SK-N-SH (cell line): Measurements from ENCODE around the gene NOA1. TPM values are rescaled to one million over a fixed set of nuclear protein-coding genes. Genes with fewer than 3 reads are reported as not detected.

Experiments
- CTCF ChIA-PET: fragments of 300-600, 350-600 bp; formaldehyde crosslinking; extraction: SDS; loops from one replicate; lab custom pipeline; 2021; lab: Yijun Ruan, JAX
- POLR2A ChIA-PET: fragments of 350-600 bp; sonication (Branson Sonifier 250); formaldehyde crosslinking; extraction: SDS; loops from one replicate; lab custom pipeline; 2020; ENCODE audit warnings: antibody characterized with exemption, inconsistent platforms; lab: Yijun Ruan, JAX
- DNase-seq: peaks from one replicate; pipeline ENCODE4 v3.0.0; 2012
- H2AFZ ChIP-seq: fragments of 200-600 bp; sonication (generic); 2 replicates; pipeline ENCODE4 v1.8.1; 2016; ENCODE audit warnings: antibody characterized with exemption, mild to moderate bottlenecking, low read depth
- H3F3A ChIP-seq: fragments of 200-600 bp; sonication (generic); replicated peaks from 2 replicates; pipeline ENCODE3; 2016; ENCODE audit warnings: antibody characterized with exemption, mild to moderate bottlenecking; ENCODE audit not compliant: insufficient read depth
- H3K27ac ChIP-seq, 2 experiments: fragments of 200-500 bp in 1 of 2; fragments of 200-600 bp in 1 of 2; sonication (Bioruptor generic) in 1 of 2; sonication (generic), shearing (Covaris generic) in 1 of 2; 2 replicates each; pipeline versions ENCODE4 v1.5.1 to v1.6.1; 2014 to 2016; ENCODE audit warnings: low read depth in 2 of 2, inconsistent platforms in 1 of 2, low read length in 1 of 2, mild to moderate bottlenecking in 1 of 2, mixed read lengths in 1 of 2
- H3K27me3 ChIP-seq: fragments of 200-600 bp; sonication (generic), shearing (Covaris generic); 2 replicates; pipeline ENCODE4 v1.6.1; 2016; ENCODE audit warnings: mixed run types; ENCODE audit not compliant: insufficient read depth
- H3K36me3 ChIP-seq, 2 experiments: fragments of 200-500 bp in 1 of 2; fragments of 200-600 bp in 1 of 2; sonication (Bioruptor generic) in 1 of 2; sonication (generic) in 1 of 2; replicated peaks in 1 of 2; 2 replicates each; pipeline versions ENCODE3 to v1.5.1; 2014 to 2016; ENCODE audit warnings: low read length in 1 of 2, mild to moderate bottlenecking in 1 of 2; ENCODE audit not compliant: insufficient read depth in 2 of 2, control insufficient read depth in 1 of 2
- H3K4me1 ChIP-seq, 2 experiments: fragments of 200-500 bp in 1 of 2; fragments of 200-600 bp in 1 of 2; sonication (Bioruptor generic) in 1 of 2; sonication (generic), shearing (Covaris generic) in 1 of 2; 2 replicates each; pipeline versions ENCODE4 v1.5.1 to v1.6.1; 2014 to 2016; ENCODE audit warnings: low read depth in 1 of 2, low read length in 1 of 2, mixed run types in 1 of 2; ENCODE audit not compliant: insufficient read depth in 2 of 2, control insufficient read depth in 1 of 2
- H3K4me2 ChIP-seq: fragments of 200-600 bp; sonication (generic), shearing (Covaris generic); 2 replicates; pipeline ENCODE4 v1.6.1; 2017; ENCODE audit warnings: mixed run types
- H3K4me3 ChIP-seq, 2 experiments: fragments of 200-500 bp in 1 of 2; fragments of 200-600 bp in 1 of 2; sonication (Bioruptor generic) in 1 of 2; sonication (generic), shearing (Covaris generic) in 1 of 2; 2 replicates each; pipeline versions ENCODE4 v1.5.1 to v1.8.1; 2014 to 2016; ENCODE audit warnings: low read depth in 2 of 2, inconsistent platforms in 1 of 2, low read length in 1 of 2, mild to moderate bottlenecking in 1 of 2, mixed read lengths in 1 of 2, moderate library complexity in 1 of 2
- H3K79me2 ChIP-seq: fragments of 200-600 bp; sonication (generic); 2 replicates; pipeline ENCODE4 v1.8.1; 2017; ENCODE audit warnings: mild to moderate bottlenecking; ENCODE audit not compliant: insufficient read depth
- H3K9ac ChIP-seq: fragments of 200-600 bp; sonication (generic); 2 replicates; pipeline ENCODE4 v1.6.1; 2017; ENCODE audit warnings: mixed run types
- H3K9me2 ChIP-seq: fragments of 200-600 bp; sonication (generic); 2 replicates; pipeline ENCODE4 v1.6.1; 2017; ENCODE audit warnings: mixed run types
- H3K9me3 ChIP-seq: fragments of 200-600 bp; sonication (generic); 2 replicates; pipeline ENCODE4 v1.6.1; 2017; ENCODE audit warnings: mixed run types, mild to moderate bottlenecking, moderate library complexity
- H4K20me1 ChIP-seq: fragments of 200-600 bp; sonication (generic); 2 replicates; pipeline ENCODE4 v1.6.1; 2017; ENCODE audit warnings: mild to moderate bottlenecking, mixed run types; ENCODE audit not compliant: insufficient read depth
- CHD2 ChIP-seq: fragments of 150-350 bp; IDR thresholded peaks from 2 replicates; pipeline ENCODE4 v1.6.1; 2018; ENCODE audit warnings: low read length; ENCODE audit not compliant: partially characterized antibody
- EP300 ChIP-seq, 2 experiments: IDR thresholded peaks; 2 replicates each; pipeline versions ENCODE4 v1.4.0 to v1.6.1; 2012; ENCODE audit warnings: borderline replicate concordance in 1 of 2, low read depth in 1 of 2, low read length in 1 of 2
- EZH2phosphoT487 ChIP-seq: fragments of 200-600 bp; sonication (generic); IDR thresholded peaks from 2 replicates; pipeline ENCODE4 v1.6.1; 2017; ENCODE audit warnings: low read depth, mixed run types, mild to moderate bottlenecking, antibody characterized with exemption, moderate library complexity, borderline replicate concordance
- FOXJ3 ChIP-seq: sonication (generic); formaldehyde crosslinking; IDR thresholded peaks from 2 replicates; pipeline ENCODE4 v1.5.1; 2020; ENCODE audit warnings: mild to moderate bottlenecking, missing genetic modification reagents
- FOXM1 ChIP-seq: IDR thresholded peaks from 2 replicates; pipeline ENCODE4 v1.4.0; 2012; ENCODE audit warnings: low read depth, mild to moderate bottlenecking
- GATA2 ChIP-seq: sonication (generic); formaldehyde crosslinking; IDR thresholded peaks from 2 replicates; pipeline ENCODE4 v1.5.0; 2020; ENCODE audit warnings: mild to moderate bottlenecking, missing genetic modification reagents
- IRF3 ChIP-seq: fragments of 150-350 bp; IDR thresholded peaks from 2 replicates; pipeline ENCODE4 v1.6.1; 2016; ENCODE audit warnings: mild to moderate bottlenecking, low read depth, low read length
- JUND ChIP-seq: IDR thresholded peaks from 2 replicates; pipeline ENCODE4 v1.4.0; 2012
- MAX ChIP-seq: IDR thresholded peaks from 2 replicates; pipeline ENCODE4 v1.4.0; 2012; ENCODE audit warnings: low read depth
- MEF2A ChIP-seq: IDR thresholded peaks from 2 replicates; pipeline ENCODE4 v1.4.0; 2012; ENCODE audit warnings: low read depth, borderline replicate concordance
- NFIC ChIP-seq: IDR thresholded peaks from 2 replicates; pipeline ENCODE4 v1.4.0; 2012; ENCODE audit warnings: borderline replicate concordance
- POLR2AphosphoS5 ChIP-seq: IDR thresholded peaks from 2 replicates; pipeline ENCODE4 v1.6.1; 2012; ENCODE audit warnings: low read depth, low read length
- RAD21 ChIP-seq: IDR thresholded peaks from 2 replicates; pipeline ENCODE4 v1.6.1; 2012; ENCODE audit warnings: mild to moderate bottlenecking, low read length
- RXRA ChIP-seq: IDR thresholded peaks from 2 replicates; pipeline ENCODE4 v1.4.0; 2012; ENCODE audit warnings: low read depth, mild to moderate bottlenecking, borderline replicate concordance
- SIN3A ChIP-seq: IDR thresholded peaks from 2 replicates; pipeline ENCODE4 v1.6.1; 2012; ENCODE audit warnings: low read depth, mild to moderate bottlenecking, low read length, moderate library complexity, borderline replicate concordance
- WGBS: methylation state at CpG from one replicate; pipeline ENCODE4 v1.1.6; 2017; ENCODE audit warnings: low lambda C conversion rate; 5-methylcytosine and 5-hydroxymethylcytosine counted together
- polyA plus RNA-seq, 3 experiments: library from polyadenylated mRNA; depleted of rRNA; stranded (reverse); fragments of >200 nt; gene quantifications; 2 replicates each; pipeline ENCODE4 v1.2.3, GENCODE V29; 2012

The NOA1 gene
- polyA plus RNA-seq, 1 of the 3 experiments (the other 2 are of a cell fraction): 11.8 TPM

GRCh38 chr4:56977321-56978012 lies at the start of gene NOA1 (continued):
- TF ChIP-seq EZH2phosphoT487 (no peak), JUND (no peak), SIN3A (no peak), EP300 (IDR thresholded peaks at IDR 0.05; ENCODE audit: borderline replicate concordance in 1 of 2, low read depth in 1 of 2, low read length in 1 of 2) (no peak), IRF3 (no peak), GATA2 (CRISPR knock-in tag) (no peak), MAX (peak; percentile 85), MEF2A (no peak), RAD21 (no peak), FOXJ3 (CRISPR knock-in tag) (0 out of 2 replicates have a peak, but pooled peaks have one; percentile 28), FOXM1 (no peak)

- no peak for DNase-seq
- Histone ChIP-seq H3K79me2 (peaks cover 39% of the 10 kb centered on the region), H3K9me3 (no peaks in the 10 kb centered on the region), H4K20me1 (no peaks in the 10 kb centered on the region), H3F3A (peaks cover 38% of the 10 kb centered on the region), H2AFZ (no peak overlapping the region), H3K4me2 (no peak overlapping the region), H3K9ac (no peak overlapping the region)
- CTCF ChIA-PET: interaction anchor here (1.5 to 2.3 kb wide), 2 partner anchors 15 to 141 kb away, joined by 7 to 12 read pairs; no protein-coding TSS in a partner anchor
- 79% methylated on average over 4 of the region's 4 CpGs for WGBS
- POLR2A ChIA-PET: no interaction called here
- TF ChIP-seq JUND (no peak), CHD2 (no peak), POLR2AphosphoS5 (no peak), RXRA (no peak), NFIC (no peak)
- TF ChIP-seq, all 33 proteins: peak for 0
- Histone ChIP-seq H3K9me2 (no peaks in the 10 kb centered on the region), H3K27ac (peak overlapping the region in 1 of 2 experiments; percentile 21; a peak in 2 of 4 replicates), H3K27me3 (no peaks in the 10 kb centered on the region), H3K4me3 (no peak overlapping the region), H3K36me3 (peaks cover 77% of the 10 kb centered on the region in 2 experiments), H3K4me1 (peaks cover 0 to 4% of the 10 kb centered on the region in 2 experiments; a peak in 1 of 4 replicates)
These were observed 45.7 kb upstream of the NOA1 start for GRCh38 chr4:57023104-57023503.
